DOHH2 (cell line): ENCODE results near the gene GHRH.

ENCODE experiments used
- CTCF ChIP-seq: fragments of 200-600 bp; sonication (generic); IDR thresholded peaks from one replicate; pipeline ENCODE4 v1.5.1; 2014; ENCODE audit warnings: antibody characterized with exemption, mild to moderate bottlenecking, low read depth, low read length; ENCODE audit not compliant: poor library complexity, severe bottlenecking
- EZH2phosphoT487 ChIP-seq: fragments of 200-600 bp; sonication (generic); IDR thresholded peaks from 2 replicates; pipeline ENCODE4 v1.6.1; 2017; ENCODE audit warnings: borderline replicate concordance, mild to moderate bottlenecking, antibody characterized with exemption, low read length, moderate library complexity, mixed read lengths

- TF ChIP-seq CTCF, result no peak
- TF ChIP-seq EZH2phosphoT487, result no peak
Observed at GRCh38 chr20:37282556-37282955, 20.9 kb upstream of the GHRH start.
